Breast epithelium (tissue), 4 donors: ENCODE data around the gene FAM177B. TPM values are rescaled to one million over a fixed set of nuclear protein-coding genes. Genes with fewer than 3 reads are reported as not detected.
A peak's percentile ranks its signal among the peaks of the same experiment; 100 is the strongest.
"Not testable (repeated sequence)": the region's sequence is repeated elsewhere in the genome, so short reads cannot be mapped to it uniquely, and the experiment has no call there.

Experiments used
- DNase-seq, 2 donors: peaks; one replicate each; pipeline ENCODE4 v3.0.0-alpha.2; 2019; ENCODE audit warnings: low spot score in 2 of 2
- H3K27ac ChIP-seq, 2 donors: fragments of 200-600 bp; sonication (generic) in 1 of 2; one replicate each; pipeline ENCODE4 v1.5.1; 2016 to 2019; ENCODE audit warnings: mild to moderate bottlenecking in 1 of 2
- H3K27me3 ChIP-seq, 2 donors: fragments of 200-600 bp; sonication (generic) in 1 of 2; one replicate each; pipeline versions ENCODE4 v1.5.1 to v1.6.0; 2017 to 2019; ENCODE audit warnings: control low read depth in 1 of 2, mild to moderate bottlenecking in 1 of 2
- H3K36me3 ChIP-seq: fragments of 200-600 bp; one replicate; pipeline ENCODE4 v1.5.1; 2019
- H3K4me1 ChIP-seq, 2 donors: fragments of 200-600 bp; sonication (generic); one replicate each; pipeline ENCODE4 v1.5.1; 2016 to 2019; ENCODE audit warnings: control low read depth in 1 of 2
- H3K4me3 ChIP-seq, 3 donors: fragments of 200-600 bp; sonication (generic); 1 replicate in 2 of 3; 2 replicates in 1 of 3; pipeline ENCODE4 v1.5.1; 2016 to 2019; ENCODE audit warnings: mild to moderate bottlenecking in 3 of 3, moderate library complexity in 2 of 3
- H3K9me3 ChIP-seq, 2 donors: fragments of 200-600 bp; sonication (generic) in 1 of 2; one replicate each; pipeline ENCODE4 v1.5.1; 2016 to 2019; ENCODE audit warnings: control low read depth in 1 of 2
- POLR2A ChIP-seq: fragments of 450-650 bp; IDR thresholded peaks from one replicate; pipeline ENCODE4 v1.6.1; 2016; ENCODE audit warnings: antibody characterized with exemption, mild to moderate bottlenecking, moderate library complexity
- POLR2AphosphoS5 ChIP-seq, 3 donors: sonication (generic); formaldehyde crosslinking; IDR thresholded peaks; one replicate each; pipeline ENCODE4 v1.6.1; 2017; ENCODE audit warnings: antibody characterized with exemption in 3 of 3
- intact Hi-C: fragments of 100-400 bp; cut with DNase I; formaldehyde crosslinking; loops from one replicate; pipeline ENCODE4 v1.15.1; 2023; ENCODE audit warnings: low total_unique reads
- total RNA-seq, 3 donors: library from RNA; depleted of rRNA; stranded (reverse); fragments of >200 nt; gene quantifications; one replicate each; pipeline ENCODE4 v1.1.0, GENCODE V29; 2016
- TF ChIP-seq, protein P1 (sequence below), 3 donors: fragments of 450-650 bp; IDR thresholded peaks; one replicate each; pipeline ENCODE4 v1.5.1; 2016 to 2017; ENCODE audit warnings: antibody characterized with exemption in 3 of 3, mild to moderate bottlenecking in 3 of 3, moderate library complexity in 3 of 3

The FAM177B gene
- total RNA-seq, 3 donors from 2014 or later = 1.4 to 2.3 (median 2.3) TPM

DNA sequence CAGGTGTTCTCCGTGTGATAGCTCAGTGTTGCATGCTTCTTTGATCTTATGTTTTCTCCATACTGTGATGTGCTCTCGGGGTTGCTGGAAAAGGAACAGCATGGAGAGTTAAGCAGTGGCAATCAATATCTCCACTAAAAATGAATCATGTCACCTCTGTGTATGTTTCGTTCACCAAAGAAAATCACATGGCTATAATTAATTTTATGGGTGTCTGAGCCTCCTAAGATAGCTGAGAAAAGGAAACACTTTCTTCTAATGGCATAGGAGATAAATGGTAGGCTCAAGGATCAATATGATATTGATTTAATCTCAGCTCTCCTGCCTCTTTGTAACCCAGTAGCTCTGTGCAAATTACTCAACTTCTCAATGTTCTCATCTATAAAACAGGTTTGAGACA, 14.3 kb downstream of the FAM177B start:
- H3K27ac ChIP-seq = no peak overlapping the region
- H3K4me3 ChIP-seq = no peak overlapping the region
- intact Hi-C loops = no loop called here
- no peaks in the 10 kb centered on the region for H3K27me3 ChIP-seq
- TF ChIP-seq POLR2AphosphoS5 (IDR thresholded peaks at IDR 0.05) = no peak
- TF ChIP-seq POLR2A = no peak
- TF ChIP-seq, protein P1, sequence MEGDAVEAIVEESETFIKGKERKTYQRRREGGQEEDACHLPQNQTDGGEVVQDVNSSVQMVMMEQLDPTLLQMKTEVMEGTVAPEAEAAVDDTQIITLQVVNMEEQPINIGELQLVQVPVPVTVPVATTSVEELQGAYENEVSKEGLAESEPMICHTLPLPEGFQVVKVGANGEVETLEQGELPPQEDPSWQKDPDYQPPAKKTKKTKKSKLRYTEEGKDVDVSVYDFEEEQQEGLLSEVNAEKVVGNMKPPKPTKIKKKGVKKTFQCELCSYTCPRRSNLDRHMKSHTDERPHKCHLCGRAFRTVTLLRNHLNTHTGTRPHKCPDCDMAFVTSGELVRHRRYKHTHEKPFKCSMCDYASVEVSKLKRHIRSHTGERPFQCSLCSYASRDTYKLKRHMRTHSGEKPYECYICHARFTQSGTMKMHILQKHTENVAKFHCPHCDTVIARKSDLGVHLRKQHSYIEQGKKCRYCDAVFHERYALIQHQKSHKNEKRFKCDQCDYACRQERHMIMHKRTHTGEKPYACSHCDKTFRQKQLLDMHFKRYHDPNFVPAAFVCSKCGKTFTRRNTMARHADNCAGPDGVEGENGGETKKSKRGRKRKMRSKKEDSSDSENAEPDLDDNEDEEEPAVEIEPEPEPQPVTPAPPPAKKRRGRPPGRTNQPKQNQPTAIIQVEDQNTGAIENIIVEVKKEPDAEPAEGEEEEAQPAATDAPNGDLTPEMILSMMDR (IDR thresholded peaks at IDR 0.05) = no peak
- H3K9me3 ChIP-seq = no peaks in the 10 kb centered on the region
- H3K36me3 ChIP-seq = no peaks in the 10 kb centered on the region
- H3K4me1 ChIP-seq = peaks cover 0 to 8% of the 10 kb centered on the region in 2 donors
- DNase-seq = no peak

- TF ChIP-seq POLR2A (no peak), POLR2AphosphoS5 (IDR thresholded peaks at IDR 0.05) (peak in 1 of 3 donors; percentile 11)
- TF ChIP-seq, protein P1 (IDR thresholded peaks at IDR 0.05) = no peak
- Histone ChIP-seq H3K36me3 (no peaks in the 10 kb centered on the region), H3K4me1 (peaks cover 0 to 8% of the 10 kb centered on the region in 2 donors), H3K27me3 (no peaks in the 10 kb centered on the region), H3K27ac (peak overlapping the region; percentile 43 to 63), H3K9me3 (no peaks in the 10 kb centered on the region), H3K4me3 (no peak overlapping the region)
- peak in 1 of 2 donors; percentile 65 for DNase-seq
- intact Hi-C loops = no loop called here
These were observed 17.6 kb downstream of the FAM177B start for GRCh38 chr1:222754366-222755139.

GRCh38 chr1:222757646-222758268, 20.8 kb downstream of the FAM177B start:
- Histone ChIP-seq H3K27ac (no peak overlapping the region), H3K4me3 (no peak overlapping the region), H3K4me1 (peaks cover 0 to 8% of the 10 kb centered on the region in 2 donors), H3K36me3 (no peaks in the 10 kb centered on the region), H3K9me3 (no peaks in the 10 kb centered on the region), H3K27me3 (no peaks in the 10 kb centered on the region)
- TF ChIP-seq POLR2A (no peak), POLR2AphosphoS5 (IDR thresholded peaks at IDR 0.05) (no peak)
- TF ChIP-seq, protein P1 (IDR thresholded peaks at IDR 0.05) = no peak
- no peak for DNase-seq
- intact Hi-C loops = no loop called here

DNA sequence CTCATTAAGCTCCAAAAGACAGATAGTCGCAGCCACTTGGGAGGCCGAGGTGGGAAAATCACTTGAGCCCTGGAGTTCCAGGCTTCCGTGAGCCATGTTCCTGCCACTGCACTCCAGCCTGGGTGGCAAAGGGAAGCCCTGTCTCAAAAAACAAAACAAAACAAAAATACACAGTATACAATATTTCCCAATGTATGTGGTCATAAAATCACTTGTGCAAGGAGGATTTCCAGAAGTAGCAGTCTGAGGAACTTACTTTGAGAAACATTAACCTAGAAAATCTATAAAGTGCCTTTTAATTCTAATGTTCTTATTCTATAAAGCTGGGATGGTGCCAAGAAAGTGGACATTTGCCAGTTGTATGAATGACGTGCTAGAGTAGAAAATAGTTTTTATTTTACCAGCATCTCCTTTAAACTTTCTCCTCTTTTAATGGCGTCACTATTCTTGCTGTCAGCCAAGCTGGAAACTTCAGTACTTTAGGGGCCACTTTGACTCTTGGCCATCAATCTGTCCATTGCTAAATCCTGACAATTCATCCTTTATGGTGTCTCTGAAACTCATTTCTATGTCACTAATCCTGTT, 22.5 kb downstream of the FAM177B start:
- Histone ChIP-seq H3K27ac (no peak overlapping the region), H3K4me1 (peaks cover 0 to 4% of the 10 kb centered on the region in 2 donors), H3K27me3 (no peaks in the 10 kb centered on the region), H3K4me3 (no peak overlapping the region), H3K9me3 (no peaks in the 10 kb centered on the region), H3K36me3 (no peaks in the 10 kb centered on the region)
- intact Hi-C loops = no loop called here
- DNase-seq = no peak
- TF ChIP-seq POLR2A (no peak), POLR2AphosphoS5 (IDR thresholded peaks at IDR 0.05) (no peak)
- TF ChIP-seq, protein P1 (IDR thresholded peaks at IDR 0.05) = no peak

GRCh38 chr1:222761083-222761482, 24.1 kb downstream of the FAM177B start:
- TF ChIP-seq POLR2AphosphoS5 (IDR thresholded peaks at IDR 0.05) (no peak), POLR2A (no peak)
- TF ChIP-seq, protein P1 (IDR thresholded peaks at IDR 0.05) = no peak

GRCh38 chr1:222762178-222762577, 25.2 kb downstream of the FAM177B start:
- H3K27me3 ChIP-seq, intact Hi-C loops, H3K27ac ChIP-seq, H3K4me3 ChIP-seq, H3K9me3 ChIP-seq, H3K36me3 ChIP-seq, H3K4me1 ChIP-seq, DNase-seq: not testable (repeated sequence)

More at GRCh38 chr1:222761083-222761482, 24.1 kb downstream of the FAM177B start:
- H3K4me1 ChIP-seq = no peaks in the 10 kb centered on the region
- no peak overlapping the region for H3K27ac ChIP-seq
- no peaks in the 10 kb centered on the region for H3K36me3 ChIP-seq
- intact Hi-C loops = no loop called here
- no peak for DNase-seq
- H3K4me3 ChIP-seq = no peak overlapping the region
- H3K9me3 ChIP-seq = no peaks in the 10 kb centered on the region
- no peaks in the 10 kb centered on the region for H3K27me3 ChIP-seq
